Measurements from ENCODE around the gene DNASE1.

DNASE1 gene

GRCh38 chr16:3669082-3669481, 14.6 kb downstream of the DNASE1 start:
- DNase-seq, result no peak

DNA sequence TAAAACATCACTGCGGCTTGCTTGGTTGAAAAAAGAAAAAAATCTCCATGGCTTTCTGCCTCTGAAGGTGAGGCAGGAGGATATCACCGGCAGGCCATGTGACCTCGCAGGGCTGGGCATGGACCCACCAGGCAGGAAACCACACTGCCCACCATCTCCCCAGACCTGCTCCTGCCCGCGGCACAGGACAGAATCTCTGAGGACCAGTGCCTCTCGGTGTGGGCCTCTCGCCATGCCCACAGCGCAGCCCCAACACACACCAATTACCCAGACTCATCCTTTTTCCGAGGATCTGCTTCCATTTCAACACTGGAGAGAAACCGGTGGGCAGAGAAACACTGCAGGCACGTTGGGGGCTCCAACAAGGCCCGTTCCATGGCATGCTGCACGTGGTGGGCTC, 16.2 kb downstream of the DNASE1 start:
- DNase-seq, result no peak

GRCh38 chr16:3671424-3671823, 16.9 kb downstream of the DNASE1 start:
- DNase-seq, result no peak

DNA sequence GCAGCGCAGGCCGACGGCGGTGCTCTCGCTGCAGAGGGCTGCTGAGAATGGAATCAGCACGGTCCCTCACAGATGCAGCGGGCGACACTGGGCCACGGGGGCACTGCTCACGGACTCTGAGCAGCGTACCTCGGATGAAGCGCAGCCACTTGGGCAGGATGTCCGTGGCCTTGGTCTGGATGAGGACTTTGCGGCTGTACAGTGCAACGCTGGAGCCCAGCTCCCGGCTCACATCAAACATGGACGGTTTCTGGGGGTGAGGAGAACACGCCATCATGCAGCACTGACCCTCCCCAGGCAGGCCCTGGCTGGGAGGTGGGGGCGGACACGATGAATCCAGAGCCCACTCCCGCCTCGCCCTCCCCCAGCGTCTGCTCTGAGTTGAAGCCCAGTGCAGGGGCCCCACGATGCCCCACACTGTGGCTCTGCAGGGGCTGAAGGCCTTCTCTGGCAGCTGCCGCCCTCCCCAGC, 18.1 kb downstream of the DNASE1 start:
- no peak for DNase-seq

- no peak for DNase-seq
These were observed 18.7 kb downstream of the DNASE1 start for GRCh38 chr16:3673201-3673600.

- DNase-seq, result no peak
These were observed 19.3 kb downstream of the DNASE1 start for GRCh38 chr16:3673676-3674377.

DNA sequence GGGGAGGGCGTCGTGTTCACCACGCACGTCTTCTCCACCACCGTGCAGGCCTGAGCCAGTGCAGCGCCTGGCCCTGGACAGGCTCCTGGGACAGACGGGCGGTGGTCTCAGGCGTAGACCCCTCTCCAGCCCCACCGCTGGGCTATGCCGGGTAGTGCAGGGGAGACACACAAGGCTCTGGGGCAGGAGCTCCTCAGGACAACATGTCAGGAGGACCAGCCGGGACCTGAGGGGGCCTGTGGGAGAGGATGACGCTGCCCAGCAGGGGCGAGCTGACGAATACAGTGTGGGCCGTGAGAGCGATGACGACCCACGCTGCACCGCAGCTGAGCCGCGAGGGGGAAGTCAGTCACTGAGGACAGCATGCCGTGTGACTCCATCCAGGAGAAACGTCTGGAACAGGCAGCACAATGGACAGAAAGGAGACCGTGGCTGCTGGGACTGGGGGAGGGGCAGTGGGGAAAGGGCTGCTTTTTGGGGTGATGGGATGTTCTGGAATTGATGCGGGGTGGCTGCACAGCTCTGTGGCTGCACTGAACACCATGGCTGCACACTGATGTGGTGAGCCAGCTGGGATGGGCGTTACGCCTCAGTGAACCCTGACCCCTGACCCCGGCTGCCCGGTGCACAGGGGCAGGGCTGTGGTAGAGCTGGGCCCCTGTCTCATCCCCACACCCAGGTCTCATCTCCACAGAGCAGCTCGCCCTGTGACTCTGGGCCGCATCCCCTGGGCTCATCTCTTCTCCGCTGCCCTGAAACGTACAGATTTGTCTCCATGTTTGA, 20.2 kb downstream of the DNASE1 start:
- DNase-seq, result no peak

GRCh38 chr16:3675601-3676130, 21.2 kb downstream of the DNASE1 start:
- DNase-seq, result no peak

GRCh38 chr16:3677994-3678393, 23.5 kb downstream of the DNASE1 start:
- no peak for DNase-seq

GRCh38 chr16:3681206-3681605, 26.7 kb downstream of the DNASE1 start:
- no peak for DNase-seq

GRCh38 chr16:3687021-3687420, 32.5 kb downstream of the DNASE1 start:
- DNase-seq, result no peak

GRCh38 chr16:3687792-3688191, 33.3 kb downstream of the DNASE1 start:
- no peak for DNase-seq

- DNase-seq, result no peak
These were observed 35.2 kb downstream of the DNASE1 start for GRCh38 chr16:3689731-3690130.

DNA sequence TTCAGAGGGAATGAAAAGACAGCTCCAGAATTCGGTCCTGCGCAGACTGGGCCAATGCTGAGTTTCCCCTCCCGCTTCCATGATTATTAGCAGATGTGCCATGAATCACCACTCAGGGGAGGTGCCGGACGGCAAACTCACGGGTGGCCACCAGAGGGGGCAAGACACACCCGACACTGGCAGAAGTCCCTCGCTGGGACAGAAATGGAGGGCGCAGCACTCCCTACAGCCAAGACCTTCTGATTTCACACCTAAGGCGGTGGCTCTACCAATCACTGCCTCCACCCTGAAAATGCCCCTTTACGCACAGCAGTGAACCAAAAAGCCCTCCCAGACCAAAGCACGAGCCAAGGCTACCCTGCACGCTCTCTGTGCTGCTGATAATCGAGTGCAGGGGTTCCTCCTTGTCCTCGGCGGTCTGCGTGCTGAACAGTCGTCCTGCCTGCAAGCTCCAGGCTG, 36.0 kb downstream of the DNASE1 start:
- DNase-seq, result peak; percentile 74

DNA sequence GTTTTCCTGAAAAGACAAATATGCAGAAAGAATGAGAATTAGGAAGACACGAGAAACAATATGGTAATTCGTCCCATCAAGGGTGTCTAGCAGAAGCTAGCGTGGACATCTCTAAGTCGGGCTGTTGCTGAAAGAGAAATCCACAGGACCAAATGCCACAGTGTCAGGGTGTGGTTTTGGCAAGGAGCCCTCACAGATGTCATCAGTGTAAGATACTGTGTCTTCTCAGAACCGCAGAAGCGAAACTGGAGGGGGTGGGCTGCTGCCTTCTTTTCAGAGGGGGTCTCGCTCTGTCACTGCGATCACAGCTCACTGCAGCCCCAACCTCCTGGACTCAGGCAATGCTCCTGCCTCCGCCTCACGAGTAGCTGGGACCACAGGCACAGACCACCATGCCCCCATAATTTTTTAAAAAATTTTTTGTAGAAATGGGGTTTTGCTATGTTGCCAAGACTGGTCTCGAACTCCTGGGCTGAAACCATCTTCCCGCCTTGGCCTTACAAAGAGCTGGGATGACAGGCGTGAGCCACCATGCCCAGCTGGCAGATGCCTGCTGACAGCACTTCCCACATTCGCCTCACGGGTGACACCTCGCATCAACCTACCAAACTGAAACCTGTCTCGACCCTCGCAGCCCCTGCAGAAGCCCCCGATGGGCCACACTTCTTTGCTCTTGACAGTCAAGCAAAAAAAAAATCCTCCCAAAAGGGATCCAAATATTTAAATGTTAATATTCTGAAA, 36.7 kb downstream of the DNASE1 start:
- no peak for DNase-seq

DNA sequence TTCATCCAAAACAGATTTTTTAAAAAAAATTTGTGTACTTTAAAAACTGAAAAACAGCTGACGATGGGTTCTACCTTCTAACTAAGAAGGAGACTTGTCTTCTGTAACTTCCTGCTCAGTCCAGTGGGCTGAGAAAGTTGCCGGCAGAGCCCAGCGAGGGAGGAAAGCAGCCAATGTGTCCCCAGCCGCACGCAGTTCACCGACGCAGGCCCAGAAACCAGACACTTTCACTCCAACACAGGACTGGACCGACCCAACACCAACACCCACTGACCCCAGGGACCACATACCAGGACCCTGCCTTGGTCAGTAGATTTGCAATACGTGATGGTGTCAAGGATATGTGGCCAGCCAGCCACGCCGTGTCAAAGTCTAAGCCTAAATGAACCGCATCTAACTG, 37.3 kb downstream of the DNASE1 start:
- DNase-seq, result no peak

DNA sequence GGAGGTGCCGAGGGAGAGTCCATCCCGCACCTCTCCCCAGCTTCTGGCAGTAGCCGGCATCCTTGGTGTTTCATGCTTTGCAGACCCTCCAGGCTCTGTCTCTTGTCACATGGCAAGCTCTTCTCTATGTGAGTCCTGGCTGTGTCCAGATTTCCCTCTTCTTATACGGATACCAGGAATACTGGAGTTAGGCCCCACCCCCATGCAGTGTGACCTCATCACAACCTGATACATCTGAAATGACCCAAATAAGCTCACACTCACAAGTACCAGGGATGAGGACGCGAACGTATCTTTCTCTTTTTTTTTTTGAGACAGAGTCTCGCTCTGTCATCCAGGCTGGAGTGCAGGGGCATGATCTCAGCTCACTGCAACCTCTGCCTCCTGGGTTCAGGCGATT, 39.6 kb downstream of the DNASE1 start:
- no peak for DNase-seq

GRCh38 chr16:3695610-3696369, 41.3 kb downstream of the DNASE1 start:
- no peak for DNase-seq

GRCh38 chr16:3696425-3697218, 42.1 kb downstream of the DNASE1 start:
- DNase-seq, result no peak

DNA sequence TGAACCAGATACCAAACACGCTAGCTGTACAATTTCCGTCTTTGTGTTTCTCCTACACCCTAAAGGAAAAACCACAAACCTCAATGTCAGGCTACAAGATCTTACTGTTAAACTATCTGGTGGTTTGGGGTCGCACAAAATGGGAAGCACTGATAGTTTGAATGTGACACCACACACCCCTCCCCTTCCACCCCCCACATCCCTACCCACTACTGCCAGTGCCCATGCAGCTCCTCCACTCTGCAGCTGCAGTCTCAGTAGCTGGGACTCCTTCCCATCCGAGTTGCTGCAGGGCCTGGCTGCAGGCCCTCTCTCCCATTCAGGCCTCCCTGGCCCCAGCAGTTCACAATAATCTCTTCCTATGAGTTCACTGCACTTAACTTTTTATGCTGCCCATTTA, 44.5 kb downstream of the DNASE1 start:
- no peak for DNase-seq

GRCh38 chr16:3701531-3701930, 47.0 kb downstream of the DNASE1 start:
- no peak for DNase-seq

DNA sequence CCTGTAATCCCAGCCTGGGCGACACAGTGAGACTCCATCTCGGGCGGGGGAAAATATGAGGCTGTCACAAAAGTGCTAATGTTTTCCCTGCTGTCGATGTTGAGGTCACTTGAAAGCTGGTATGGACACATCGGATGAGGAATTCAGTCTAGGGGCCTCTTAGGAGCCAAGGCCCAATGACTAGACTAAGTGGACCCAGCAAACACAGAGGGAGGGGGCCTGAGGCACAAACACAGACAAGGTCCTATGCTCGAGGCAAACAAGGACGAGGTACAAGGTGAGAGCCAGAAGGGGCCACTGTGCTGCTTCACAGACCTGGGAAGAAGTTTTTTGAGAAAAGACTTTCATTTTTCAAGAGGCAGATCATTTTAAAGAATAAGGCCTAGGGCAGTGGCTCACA, 47.6 kb downstream of the DNASE1 start:
- DNase-seq, result no peak
